Transverse colon (tissue), 4 donors: Measurements from ENCODE around the gene NTHL1. TPM values are rescaled to one million over a fixed set of nuclear protein-coding genes. Genes with fewer than 3 reads are reported as not detected.

ENCODE experiments used
- DNase-seq: peaks from one replicate; pipeline ENCODE4 v3.0.0-alpha.2; 2019
- H3K27ac ChIP-seq, 4 donors: fragments of 200-600 bp; sonication (generic); 2 replicates each; pipeline ENCODE4 v1.5.1; 2016 to 2018; ENCODE audit warnings: inconsistent platforms in 4 of 4
- H3K27me3 ChIP-seq: fragments of 200-600 bp; sonication (generic); 2 replicates; pipeline ENCODE4 v1.5.1; 2017; ENCODE audit warnings: inconsistent platforms
- H3K36me3 ChIP-seq, 4 donors: fragments of 200-600 bp; sonication (generic); 2 replicates each; pipeline ENCODE4 v1.5.1; 2017 to 2019; ENCODE audit warnings: inconsistent platforms in 4 of 4
- H3K4me1 ChIP-seq, 4 donors: fragments of 200-600 bp; sonication (generic); 2 replicates each; pipeline ENCODE4 v1.5.1; 2017 to 2020; ENCODE audit warnings: inconsistent platforms in 4 of 4
- H3K4me3 ChIP-seq, 4 donors: fragments of 200-600 bp; sonication (generic); 1 replicate in 1 of 4; 2 replicates in 3 of 4; pipeline versions ENCODE4 v1.5.1 to v1.6.1; 2017 to 2019; ENCODE audit warnings: inconsistent platforms in 4 of 4
- H3K9me3 ChIP-seq, 2 donors: fragments of 200-600 bp; sonication (generic); 2 replicates each; pipeline ENCODE4 v1.5.1; 2017 to 2019; ENCODE audit warnings: inconsistent platforms in 2 of 2
- CTCF ChIP-seq, 5 experiments: fragments of 200-600 bp in 3 of 5; fragments of 450-650 bp in 2 of 5; sonication (generic) in 3 of 5; IDR thresholded peaks; 1 replicate in 2 of 5; 2 replicates in 3 of 5; pipeline ENCODE4 v1.5.1; 2016 to 2017; ENCODE audit warnings: antibody characterized with exemption in 5 of 5, inconsistent platforms in 3 of 5, mild to moderate bottlenecking in 2 of 5, moderate library complexity in 1 of 5
- EP300 ChIP-seq: sonication (generic); formaldehyde crosslinking; IDR thresholded peaks from one replicate; pipeline ENCODE4 v1.6.1; 2017; ENCODE audit warnings: antibody characterized with exemption, low read depth
- POLR2A ChIP-seq: fragments of 450-650 bp; IDR thresholded peaks from one replicate; pipeline ENCODE4 v1.6.1; 2016; ENCODE audit warnings: antibody characterized with exemption, mild to moderate bottlenecking, moderate library complexity
- POLR2AphosphoS5 ChIP-seq, 3 donors: sonication (generic); formaldehyde crosslinking; IDR thresholded peaks; one replicate each; pipeline ENCODE4 v1.6.1; 2016; ENCODE audit warnings: antibody characterized with exemption in 3 of 3
- WGBS, 2 donors: methylation state at CpG; one replicate each; pipeline ENCODE4 v1.1.5; 2018; ENCODE audit warnings: low coverage in 1 of 2; 5-methylcytosine and 5-hydroxymethylcytosine counted together
- in situ Hi-C, 4 donors: fragments of 200-750 bp; cut with MboI; loops; one replicate each; pipeline versions ENCODE4 v1.15.0 to v1.15.1; 2017; ENCODE audit warnings: low sequenced_read_pairs in 3 of 4, low pct_ligation_motif_present in 1 of 4, low pct_unique_long_range_greater_than_20kb in 1 of 4
- intact Hi-C: fragments of 100-400 bp; cut with DNase I; formaldehyde crosslinking; loops from one replicate; pipeline ENCODE4 v1.15.1; 2023; ENCODE audit warnings: low total_unique reads
- total RNA-seq, 4 donors: library from RNA; depleted of rRNA; stranded (reverse); fragments of >200 nt; gene quantifications; one replicate each; pipeline ENCODE4 v1.1.0, GENCODE V29; 2016

NTHL1 gene
- total RNA-seq, 4 donors from 2014 or later, result 12.7 to 32.9 (median 23.2) TPM

GRCh38 chr16:2076072-2076865 is 28.6 kb upstream of the NTHL1 start:
- H3K27ac ChIP-seq, result no peak overlapping the region
- no peaks in the 10 kb centered on the region for H3K9me3 ChIP-seq
- H3K4me1 ChIP-seq, result no peaks in the 10 kb centered on the region
- in situ Hi-C loops, result no loop called here
- no peaks in the 10 kb centered on the region for H3K27me3 ChIP-seq
- 92 to 93% methylated on average over 5 to 27 of the region's 28 CpGs for WGBS, 2 donors
- no peak for DNase-seq
- peaks cover 0 to 31% (median 4%) of the 10 kb centered on the region in 4 donors for H3K36me3 ChIP-seq
- intact Hi-C loops, result no loop called here
- H3K4me3 ChIP-seq, result no peak overlapping the region
- TF ChIP-seq POLR2AphosphoS5 (IDR thresholded peaks at IDR 0.05), result no peak

GRCh38 chr16:2075631-2076030 is 28.0 kb upstream of the NTHL1 start:
- DNase-seq, result no peak
- WGBS, 2 donors, result 96 to 100% methylated on average over 8 to 24 of the region's 24 CpGs
- Histone ChIP-seq H3K9me3 (no peaks in the 10 kb centered on the region), H3K4me3 (no peak overlapping the region), H3K27me3 (no peaks in the 10 kb centered on the region), H3K27ac (no peak overlapping the region), H3K4me1 (no peaks in the 10 kb centered on the region), H3K36me3 (peaks cover 0 to 31% (median 4%) of the 10 kb centered on the region in 4 donors)
- TF ChIP-seq POLR2A (no peak), EP300 (no peak), POLR2AphosphoS5 (IDR thresholded peaks at IDR 0.05) (no peak), CTCF (IDR thresholded peaks at IDR 0.05) (no peak)
- intact Hi-C loops (no loop called here), in situ Hi-C loops (no loop called here)

- in situ Hi-C loops (no loop called here), intact Hi-C loops (no loop called here)
- Histone ChIP-seq H3K36me3 (peaks cover 0 to 23% (median 0%) of the 10 kb centered on the region in 4 donors), H3K9me3 (no peaks in the 10 kb centered on the region), H3K4me1 (no peaks in the 10 kb centered on the region), H3K27ac (no peak overlapping the region), H3K4me3 (no peak overlapping the region), H3K27me3 (no peaks in the 10 kb centered on the region)
- TF ChIP-seq POLR2AphosphoS5 (IDR thresholded peaks at IDR 0.05) (no peak), EP300 (no peak), POLR2A (no peak), CTCF (IDR thresholded peaks at IDR 0.05) (no peak)
- 93% methylated on average over 19 of the region's 20 CpGs; no CpG with 5 or more reads in 1 of the 2 donors for WGBS, 2 donors
- no peak for DNase-seq
Observed at GRCh38 chr16:2074071-2074470, 26.4 kb upstream of the NTHL1 start.

GRCh38 chr16:2072926-2073325 is 25.3 kb upstream of the NTHL1 start:
- H3K27ac ChIP-seq, result peak overlapping the region in 1 of 4 donors; percentile 23
- in situ Hi-C loops, result no loop called here
- H3K36me3 ChIP-seq, result peaks cover 0 to 28% (median 3%) of the 10 kb centered on the region in 4 donors
- H3K4me1 ChIP-seq, result no peaks in the 10 kb centered on the region
- H3K27me3 ChIP-seq, result no peaks in the 10 kb centered on the region
- TF ChIP-seq POLR2AphosphoS5 (IDR thresholded peaks at IDR 0.05) (no peak), CTCF (IDR thresholded peaks at IDR 0.05) (no peak), EP300 (no peak), POLR2A (no peak)
- no peak for DNase-seq
- no peaks in the 10 kb centered on the region for H3K9me3 ChIP-seq
- intact Hi-C loops, result no loop called here
- 84% methylated on average over 8 of the region's 8 CpGs; no CpG with 5 or more reads in 1 of the 2 donors for WGBS, 2 donors
- H3K4me3 ChIP-seq, result no peak overlapping the region
